ENCODE results near the gene IRAK1.

The IRAK1 gene

GRCh38 chrX:154029439-154029838 is 9.7 kb upstream of the IRAK1 start:
- H4K20me1 ChIP-seq (ENCODE audit: insufficient read depth, low read length), result peaks cover 20% of the 10 kb centered on the region
- H3K27ac ChIP-seq (ENCODE audit: low read length), result no peak overlapping the region
- no peak for TF ChIP-seq EZH2 (IDR thresholded peaks at IDR 0.05; ENCODE audit: borderline replicate concordance, low read depth, low read length, severe bottlenecking)
- TF ChIP-seq, protein P1, sequence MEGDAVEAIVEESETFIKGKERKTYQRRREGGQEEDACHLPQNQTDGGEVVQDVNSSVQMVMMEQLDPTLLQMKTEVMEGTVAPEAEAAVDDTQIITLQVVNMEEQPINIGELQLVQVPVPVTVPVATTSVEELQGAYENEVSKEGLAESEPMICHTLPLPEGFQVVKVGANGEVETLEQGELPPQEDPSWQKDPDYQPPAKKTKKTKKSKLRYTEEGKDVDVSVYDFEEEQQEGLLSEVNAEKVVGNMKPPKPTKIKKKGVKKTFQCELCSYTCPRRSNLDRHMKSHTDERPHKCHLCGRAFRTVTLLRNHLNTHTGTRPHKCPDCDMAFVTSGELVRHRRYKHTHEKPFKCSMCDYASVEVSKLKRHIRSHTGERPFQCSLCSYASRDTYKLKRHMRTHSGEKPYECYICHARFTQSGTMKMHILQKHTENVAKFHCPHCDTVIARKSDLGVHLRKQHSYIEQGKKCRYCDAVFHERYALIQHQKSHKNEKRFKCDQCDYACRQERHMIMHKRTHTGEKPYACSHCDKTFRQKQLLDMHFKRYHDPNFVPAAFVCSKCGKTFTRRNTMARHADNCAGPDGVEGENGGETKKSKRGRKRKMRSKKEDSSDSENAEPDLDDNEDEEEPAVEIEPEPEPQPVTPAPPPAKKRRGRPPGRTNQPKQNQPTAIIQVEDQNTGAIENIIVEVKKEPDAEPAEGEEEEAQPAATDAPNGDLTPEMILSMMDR (IDR thresholded peaks at IDR 0.05; ENCODE audit: borderline replicate concordance, extremely low read depth, low read length, poor library complexity, severe bottlenecking), result peak; percentile 28
- H3K4me3 ChIP-seq (ENCODE audit: low read depth in 1 of 2, low read length in 2 of 2), result no peak overlapping the region
- no peak overlapping the region for H3K9ac ChIP-seq (ENCODE audit: low read depth, low read length)
- H3K4me1 ChIP-seq (ENCODE audit: insufficient read depth, low read length), result no peaks in the 10 kb centered on the region
- no peak for DNase-seq
- H3K4me2 ChIP-seq (ENCODE audit: insufficient read depth, low read length), result no peak overlapping the region
- H3K79me2 ChIP-seq (ENCODE audit: insufficient read depth, low read length), result peaks cover 24% of the 10 kb centered on the region; the same call in 1 of the 2 replicates
- no peak for ATAC-seq (ENCODE audit: insufficient read depth, low read depth)
- H2AFZ ChIP-seq (ENCODE audit: low read depth, low read length), result no peak overlapping the region
- H3K27me3 ChIP-seq (ENCODE audit: insufficient read depth, low read length, poor library complexity), result no peaks in the 10 kb centered on the region
- H3K9me3 ChIP-seq (ENCODE audit: insufficient read depth, low read length, severe bottlenecking), result no peaks in the 10 kb centered on the region
- H3K36me3 ChIP-seq (ENCODE audit: insufficient read depth, low read length), result peaks cover 71% of the 10 kb centered on the region

GRCh38 chrX:154028502-154029184 is 8.9 kb upstream of the IRAK1 start:
- no peak overlapping the region for H3K27ac ChIP-seq (ENCODE audit: low read length)
- peaks cover 17% of the 10 kb centered on the region; the same call in 1 of the 2 replicates for H3K79me2 ChIP-seq (ENCODE audit: insufficient read depth, low read length)
- peaks cover 68% of the 10 kb centered on the region for H3K36me3 ChIP-seq (ENCODE audit: insufficient read depth, low read length)
- H2AFZ ChIP-seq (ENCODE audit: low read depth, low read length), result no peak overlapping the region
- DNase-seq, result no peak
- ATAC-seq (ENCODE audit: insufficient read depth, low read depth), result no peak
- no peak overlapping the region for H3K4me3 ChIP-seq (ENCODE audit: low read depth in 1 of 2, low read length in 2 of 2)
- no peaks in the 10 kb centered on the region for H3K4me1 ChIP-seq (ENCODE audit: insufficient read depth, low read length)
- H3K9me3 ChIP-seq (ENCODE audit: insufficient read depth, low read length, severe bottlenecking), result no peaks in the 10 kb centered on the region
- H3K4me2 ChIP-seq (ENCODE audit: insufficient read depth, low read length), result no peak overlapping the region
- no peak for TF ChIP-seq EZH2 (IDR thresholded peaks at IDR 0.05; ENCODE audit: borderline replicate concordance, low read depth, low read length, severe bottlenecking)
- TF ChIP-seq, protein P1 (IDR thresholded peaks at IDR 0.05; ENCODE audit: borderline replicate concordance, extremely low read depth, low read length, poor library complexity, severe bottlenecking), result no peak
- no peaks in the 10 kb centered on the region for H3K27me3 ChIP-seq (ENCODE audit: insufficient read depth, low read length, poor library complexity)
- H3K9ac ChIP-seq (ENCODE audit: low read depth, low read length), result no peak overlapping the region
- H4K20me1 ChIP-seq (ENCODE audit: insufficient read depth, low read length), result peaks cover 14% of the 10 kb centered on the region

DNA sequence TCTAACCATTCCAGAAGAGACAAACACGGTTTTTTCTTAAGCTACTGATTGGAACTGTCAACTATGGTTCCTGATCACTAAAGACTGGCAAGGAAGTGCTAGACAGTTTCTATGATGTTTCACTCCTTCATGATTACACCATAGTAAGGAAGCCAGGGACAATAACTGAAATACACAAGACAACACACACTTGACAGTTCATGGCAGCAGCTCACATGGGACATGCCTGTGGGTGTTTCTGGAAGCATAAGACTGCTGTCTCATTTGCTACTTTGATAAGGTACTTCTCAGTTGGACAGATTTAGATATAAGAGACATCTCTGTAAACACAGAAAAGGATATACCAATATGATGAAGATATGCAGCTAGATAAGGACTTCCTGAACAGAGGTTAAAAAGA is 8.3 kb upstream of the IRAK1 start:
- ATAC-seq (ENCODE audit: insufficient read depth, low read depth), result no peak
- Histone ChIP-seq H3K36me3 (ENCODE audit: insufficient read depth, low read length) (peaks cover 62% of the 10 kb centered on the region), H3K27ac (ENCODE audit: low read length) (no peak overlapping the region), H2AFZ (ENCODE audit: low read depth, low read length) (no peak overlapping the region), H3K9me3 (ENCODE audit: insufficient read depth, low read length, severe bottlenecking) (no peaks in the 10 kb centered on the region), H3K9ac (ENCODE audit: low read depth, low read length) (no peak overlapping the region), H3K4me1 (ENCODE audit: insufficient read depth, low read length) (no peaks in the 10 kb centered on the region), H3K79me2 (ENCODE audit: insufficient read depth, low read length) (peaks cover 11% of the 10 kb centered on the region; the same call in 1 of the 2 replicates), H3K4me2 (ENCODE audit: insufficient read depth, low read length) (no peak overlapping the region), H3K4me3 (ENCODE audit: low read depth in 1 of 2, low read length in 2 of 2) (no peak overlapping the region), H3K27me3 (ENCODE audit: insufficient read depth, low read length, poor library complexity) (no peaks in the 10 kb centered on the region), H4K20me1 (ENCODE audit: insufficient read depth, low read length) (peaks cover 7% of the 10 kb centered on the region)
- TF ChIP-seq, protein P1 (IDR thresholded peaks at IDR 0.05; ENCODE audit: borderline replicate concordance, extremely low read depth, low read length, poor library complexity, severe bottlenecking), result no peak
- TF ChIP-seq EZH2 (IDR thresholded peaks at IDR 0.05; ENCODE audit: borderline replicate concordance, low read depth, low read length, severe bottlenecking), result no peak
- no peak for DNase-seq

Data from DND-41 (cell line).